K562 (cell line): Measurements from ENCODE around the gene RALGAPB. TPM values are rescaled to one million over a fixed set of nuclear protein-coding genes. Genes with fewer than 3 reads are reported as not detected.

Source experiments
- ADNP ChIP-seq: fragments of 200-800 bp; sonication (Bioruptor generic); IDR thresholded peaks from 2 replicates; pipeline ENCODE4 v1.6.1; 2016; ENCODE audit warnings: missing genetic modification characterization, missing compliant biosample characterization
- ARHGAP35 ChIP-seq: fragments of 450-650 bp; IDR thresholded peaks from 2 replicates; pipeline ENCODE4 v1.6.1; 2018; ENCODE audit not compliant: partially characterized antibody
- ARID3A ChIP-seq: IDR thresholded peaks from 2 replicates; pipeline ENCODE4 v1.6.1; 2012; ENCODE audit warnings: low read depth, low read length, improper control_type of control experiment, borderline replicate concordance
- ARID3B ChIP-seq: fragments of 250-450 bp; sonication (Bioruptor Pico); IDR thresholded peaks from 2 replicates; pipeline ENCODE4 v1.4.0; 2020; ENCODE audit warnings: borderline replicate concordance
- BRD4 ChIP-seq: fragments of 200-600 bp; sonication (generic); IDR thresholded peaks from 2 replicates; pipeline ENCODE4 v1.6.1; 2017; ENCODE audit warnings: inconsistent platforms
- ELF1 ChIP-seq: fragments of 200-800 bp; sonication (Bioruptor generic); IDR thresholded peaks from 2 replicates; pipeline ENCODE4 v1.6.1; 2016; ENCODE audit warnings: missing genetic modification characterization, missing compliant biosample characterization
- GABPA ChIP-seq: fragments of 200-800 bp; sonication (Bioruptor generic); conservative IDR thresholded peaks from 2 replicates; pipeline ENCODE4 v1.6.1; 2016; ENCODE audit warnings: low read depth, missing genetic modification characterization, missing compliant biosample characterization
- HINFP ChIP-seq: fragments of 450-650 bp; conservative IDR thresholded peaks from 2 replicates; pipeline ENCODE4 v1.6.1; 2016; ENCODE audit warnings: missing genetic modification characterization, low read depth, mild to moderate bottlenecking, control low read depth, missing compliant biosample characterization
- ID3 ChIP-seq, 2 experiments: fragments of 250-450 bp in 1 of 2; fragments of 450-650 bp in 1 of 2; sonication (Bioruptor Pico) in 1 of 2; IDR thresholded peaks; 2 replicates each; pipeline versions ENCODE4 v1.6.1 to v1.8.0; 2016 to 2021; ENCODE audit warnings: mild to moderate bottlenecking in 2 of 2, moderate library complexity in 2 of 2, missing compliant biosample characterization in 1 of 2, missing genetic modification characterization in 1 of 2
- MTA2 ChIP-seq: fragments of 450-650 bp; IDR thresholded peaks from 2 replicates; pipeline ENCODE4 v1.6.1; 2016; ENCODE audit warnings: low read depth
- NCOA2 ChIP-seq, 2 experiments: fragments of 450-650 bp; IDR thresholded peaks; 2 replicates each; pipeline ENCODE4 v1.6.1; 2018; ENCODE audit warnings: mild to moderate bottlenecking in 2 of 2, moderate library complexity in 1 of 2; ENCODE audit not compliant: partially characterized antibody in 2 of 2
- NFIC ChIP-seq: fragments of 450-650 bp; IDR thresholded peaks from 2 replicates; pipeline ENCODE4 v1.6.1; 2017; ENCODE audit warnings: mild to moderate bottlenecking, inconsistent platforms
- PHF21A ChIP-seq: fragments of 450-650 bp; IDR thresholded peaks from 2 replicates; pipeline ENCODE4 v1.6.1; 2017; ENCODE audit warnings: low read depth, borderline replicate concordance
- SLC30A9 ChIP-seq: fragments of 250-450 bp; sonication (Bioruptor Pico); IDR thresholded peaks from 2 replicates; pipeline ENCODE4 v1.8.0; 2022; ENCODE audit warnings: mild to moderate bottlenecking, moderate library complexity
- SMARCA4 ChIP-seq: fragments of 450-650 bp; IDR thresholded peaks from 2 replicates; pipeline ENCODE4 v1.6.1; 2016
- SPI1 ChIP-seq: IDR thresholded peaks from 2 replicates; pipeline ENCODE4 v1.6.1; 2011; ENCODE audit warnings: low read depth, low read length, control low read depth, borderline replicate concordance
- U2AF1 ChIP-seq: fragments of 200-400 bp; formaldehyde crosslinking; optimal IDR thresholded peaks from 2 replicates; pipeline ENCODE3; 2017; ENCODE audit warnings: mild to moderate bottlenecking, low read depth, low read length, moderate library complexity
- ZEB2 ChIP-seq: fragments of 450-650 bp; IDR thresholded peaks from 2 replicates; pipeline ENCODE4 v1.6.1; 2016
- ZFPM2 ChIP-seq: fragments of 250-450 bp; sonication (Bioruptor Pico); IDR thresholded peaks from 2 replicates; pipeline ENCODE4 v1.5.1; 2022; ENCODE audit warnings: mild to moderate bottlenecking
- ZNF217 ChIP-seq: sonication (generic); formaldehyde crosslinking; IDR thresholded peaks from 2 replicates; pipeline ENCODE4 v1.8.0; 2022; ENCODE audit warnings: mild to moderate bottlenecking, missing genetic modification reagents
- ZNF232 ChIP-seq: sonication (generic); formaldehyde crosslinking; IDR thresholded peaks from 2 replicates; pipeline ENCODE4 v1.8.0; 2022; ENCODE audit warnings: mild to moderate bottlenecking, missing genetic modification reagents
- ZNF277 ChIP-seq: fragments of 250-450 bp; sonication (Bioruptor Pico); IDR thresholded peaks from 2 replicates; pipeline ENCODE4 v1.8.0; 2022; ENCODE audit warnings: inconsistent platforms, mild to moderate bottlenecking, moderate library complexity, borderline replicate concordance
- polyA plus RNA-seq, 8 experiments: library from polyadenylated mRNA; depleted of rRNA in 4 of 8; stranded (reverse) in 5 of 8; unstranded in 3 of 8; fragments of >200 nt; fragmentation: Nextera tagmentation in 2 of 8; fragmentation: Illumina TruSeq in 1 of 8; extraction: Ambion mirVana in 2 of 8; extraction: Trizol in 1 of 8; gene quantifications; 2 replicates each; pipeline versions ENCODE4 v1.2.1 to v1.2.3, GENCODE V29; 2011 to 2014; ENCODE audit warnings: inconsistent platforms in 1 of 8, missing spikeins in 1 of 8
- total RNA-seq, 7 experiments: library from RNA; depleted of rRNA in 6 of 7; stranded (reverse); fragments of >200 nt in 6 of 7; fragmentation: Illumina TruSeq in 2 of 7; extraction: Trizol in 2 of 7; gene quantifications; 2 replicates each; pipeline versions ENCODE4 v1.2.1 to v1.2.3, GENCODE V29; 2011 to 2021; ENCODE audit warnings: low replicate concordance in 1 of 7

The RALGAPB gene
- total and polyA plus RNA-seq, 9 of the 15 experiments (the other 6 are each of a cell fraction or from before 2014, with no cell fraction given), result 4.3 to 25.6 (median 13.6) TPM

- TF ChIP-seq NFIC (peak; percentile 98), ZEB2 (0 out of 2 replicates have a peak, but pooled peaks have one; percentile 11), NCOA2 (IDR thresholded peaks at IDR 0.05; ENCODE audit: partially characterized antibody in 2 of 2) (peak; percentile 49 to 85), ZFPM2 (CRISPR knock-in tag) (no peak), GABPA (peak; percentile 40), PHF21A (peak; percentile 44; the same call in 1 of the 2 replicates), SLC30A9 (CRISPR knock-in tag) (no peak), MTA2 (no peak), SMARCA4 (peak; percentile 60), ZNF277 (CRISPR knock-in tag) (no peak), ZNF232 (CRISPR knock-in tag) (no peak), HINFP (tag) (no peak), ARID3B (no peak), ADNP (tag) (no peak), SPI1 (no peak), ARHGAP35 (no peak), ARID3A (no peak), BRD4 (no peak), ELF1 (tag) (peak; percentile 36; the same call in 1 of the 2 replicates), ID3 (CRISPR knock-in tag; IDR thresholded peaks at IDR 0.05) (no peak), ID3 (tag; IDR thresholded peaks at IDR 0.05) (no peak), ZNF217 (no peak), U2AF1 (no peak)
These were observed 12.5 kb upstream of the RALGAPB start (continued) for GRCh38 chr20:38460040-38460623.
